Mesenchymal stem cell (in vitro differentiated cells and primary cell): ENCODE data around the gene PDCD1LG2.
A peak's percentile ranks its signal among the peaks of the same experiment; 100 is the strongest.

Experiments
- DNase-seq: peaks from one replicate; pipeline ENCODE4 v3.0.0-alpha.2; 2013
- H2AFZ ChIP-seq: one replicate; pipeline ENCODE4 v1.6.1; 2013; ENCODE audit warnings: low read depth, mild to moderate bottlenecking, control low read depth, inconsistent platforms, low read length, moderate library complexity
- H2AK5ac ChIP-seq: 2 replicates; pipeline ENCODE4 v1.6.1; 2013; ENCODE audit warnings: low read length, moderate library complexity, mild to moderate bottlenecking, inconsistent platforms; ENCODE audit not compliant: severe bottlenecking
- H2BK120ac ChIP-seq: one replicate; pipeline ENCODE4 v1.6.1; 2013; ENCODE audit warnings: low read depth, mild to moderate bottlenecking, inconsistent platforms, low read length, moderate library complexity
- H2BK12ac ChIP-seq, 2 experiments: one replicate each; pipeline ENCODE4 v1.6.1; 2013; ENCODE audit warnings: inconsistent platforms in 2 of 2, low read length in 2 of 2, mild to moderate bottlenecking in 2 of 2, moderate library complexity in 2 of 2, control low read depth in 1 of 2
- H2BK15ac ChIP-seq: one replicate; pipeline ENCODE4 v1.6.1; 2013; ENCODE audit warnings: mild to moderate bottlenecking, low read depth, inconsistent platforms; ENCODE audit not compliant: poor library complexity, severe bottlenecking
- H2BK5ac ChIP-seq: 2 replicates; pipeline ENCODE4 v1.6.1; 2013; ENCODE audit warnings: low read depth, mild to moderate bottlenecking, low read length, control low read depth, inconsistent platforms; ENCODE audit not compliant: poor library complexity, severe bottlenecking
- H3K14ac ChIP-seq, 2 experiments: one replicate each; pipeline ENCODE4 v1.6.1; 2013; ENCODE audit warnings: inconsistent platforms in 2 of 2, low read length in 2 of 2, control low read depth in 1 of 2, mild to moderate bottlenecking in 1 of 2, moderate library complexity in 1 of 2
- H3K18ac ChIP-seq, 2 experiments: one replicate each; pipeline ENCODE4 v1.6.1; 2013; ENCODE audit warnings: inconsistent platforms in 2 of 2, low read length in 2 of 2, control low read depth in 1 of 2, low read depth in 1 of 2, mild to moderate bottlenecking in 1 of 2
- H3K23ac ChIP-seq, 2 experiments: one replicate each; pipeline ENCODE4 v1.6.1; 2013; ENCODE audit warnings: inconsistent platforms in 2 of 2, low read length in 2 of 2, mild to moderate bottlenecking in 2 of 2, moderate library complexity in 2 of 2, control low read depth in 1 of 2
- H3K27ac ChIP-seq: 2 replicates; pipeline ENCODE4 v1.5.1; 2013; ENCODE audit warnings: mild to moderate bottlenecking, moderate library complexity, low read length, control low read depth, inconsistent platforms; ENCODE audit not compliant: poor library complexity, severe bottlenecking
- H3K27me3 ChIP-seq, 2 experiments: 2 replicates each; pipeline versions ENCODE4 v1.6.1 to v1.7.0; 2013; ENCODE audit warnings: low read length in 2 of 2, mild to moderate bottlenecking in 2 of 2, moderate library complexity in 2 of 2, control low read depth in 1 of 2, inconsistent platforms in 1 of 2; ENCODE audit not compliant: control insufficient read depth in 1 of 2, insufficient read depth in 1 of 2
- H3K36me3 ChIP-seq, 2 experiments: 2 replicates each; pipeline versions ENCODE4 v1.6.1 to v1.7.0; 2013; ENCODE audit warnings: low read length in 2 of 2, control low read depth in 1 of 2, inconsistent platforms in 1 of 2, low read depth in 1 of 2, mild to moderate bottlenecking in 1 of 2; ENCODE audit not compliant: insufficient read depth in 2 of 2, control insufficient read depth in 1 of 2
- H3K4ac ChIP-seq, 2 experiments: one replicate each; pipeline ENCODE4 v1.6.1; 2013; ENCODE audit warnings: inconsistent platforms in 2 of 2, low read length in 2 of 2, mild to moderate bottlenecking in 2 of 2, moderate library complexity in 2 of 2, control low read depth in 1 of 2, low read depth in 1 of 2
- H3K4me1 ChIP-seq: 2 replicates; pipeline ENCODE4 v1.6.1; 2013; ENCODE audit warnings: low read depth, low read length, control low read depth; ENCODE audit not compliant: control insufficient read depth, insufficient read depth
- H3K4me2 ChIP-seq: 2 replicates; pipeline ENCODE4 v1.6.1; 2013; ENCODE audit warnings: low read length, mild to moderate bottlenecking, inconsistent platforms; ENCODE audit not compliant: poor library complexity, severe bottlenecking
- H3K4me3 ChIP-seq, 2 experiments: 2 replicates each; pipeline versions ENCODE4 v1.5.1 to v1.7.0; 2013; ENCODE audit warnings: low read length in 2 of 2, mild to moderate bottlenecking in 2 of 2, control low read depth in 1 of 2, low read depth in 1 of 2; ENCODE audit not compliant: insufficient read depth in 1 of 2
- H3K79me1 ChIP-seq: replicated peaks from 2 replicates; pipeline ENCODE4 v1.6.1; 2013; ENCODE audit warnings: mild to moderate bottlenecking, control low read depth, low read length, inconsistent platforms; ENCODE audit not compliant: poor library complexity, severe bottlenecking
- H3K9ac ChIP-seq: 2 replicates; pipeline ENCODE4 v1.7.0; 2013; ENCODE audit warnings: mild to moderate bottlenecking, low read length, moderate library complexity
- H3K9me3 ChIP-seq: 2 replicates; pipeline ENCODE4 v1.7.0; 2013; ENCODE audit warnings: mild to moderate bottlenecking, low read length; ENCODE audit not compliant: control insufficient read depth
- H4K8ac ChIP-seq: one replicate; pipeline ENCODE4 v1.6.1; 2013; ENCODE audit warnings: inconsistent platforms, mild to moderate bottlenecking, low read length, moderate library complexity
- H4K91ac ChIP-seq: one replicate; pipeline ENCODE4 v1.6.1; 2013; ENCODE audit warnings: mild to moderate bottlenecking, low read length, inconsistent platforms
- WGBS: methylation state at CpG from one replicate; pipeline ENCODE4 v1.1.7; 2013; ENCODE audit warnings: mixed read lengths; 5-methylcytosine and 5-hydroxymethylcytosine counted together

PDCD1LG2 gene

GRCh38 chr9:5532306-5532705 lies 22.0 kb downstream of the PDCD1LG2 start:
- no peak for DNase-seq
- no peak overlapping the region for H3K4ac ChIP-seq
- no peak overlapping the region for H3K9ac ChIP-seq
- no peak overlapping the region for H3K18ac ChIP-seq
- H3K4me2 ChIP-seq: no peak overlapping the region
- WGBS: 100% methylated on average over 1 of the region's 1 CpG
- H3K4me3 ChIP-seq: no peak overlapping the region
- H3K79me1 ChIP-seq: peaks cover 6% of the 10 kb centered on the region
- peak overlapping the region; percentile 48 for H3K27ac ChIP-seq
- H3K36me3 ChIP-seq: peaks cover 0 to 51% of the 10 kb centered on the region in 2 experiments
- no peak overlapping the region for H2BK12ac ChIP-seq
- no peak overlapping the region for H2BK5ac ChIP-seq
- H3K4me1 ChIP-seq: peaks cover 6% of the 10 kb centered on the region
- no peak overlapping the region for H4K91ac ChIP-seq
- no peak overlapping the region for H2AFZ ChIP-seq
- no peaks in the 10 kb centered on the region for H3K27me3 ChIP-seq
- H3K14ac ChIP-seq: no peak overlapping the region
- no peak overlapping the region for H2BK120ac ChIP-seq
- no peak overlapping the region for H4K8ac ChIP-seq
- H3K9me3 ChIP-seq: no peaks in the 10 kb centered on the region
- H2AK5ac ChIP-seq: no peak overlapping the region
- H2BK15ac ChIP-seq: no peak overlapping the region
- H3K23ac ChIP-seq: peak overlapping the region in 1 of 2 experiments; percentile 49

GRCh38 chr9:5532790-5533189 lies 22.5 kb downstream of the PDCD1LG2 start:
- Histone ChIP-seq H3K9ac (no peak overlapping the region), H2BK120ac (no peak overlapping the region)
- 96% methylated on average over 4 of the region's 5 CpGs for WGBS

GRCh38 chr9:5536684-5537083 lies 26.4 kb downstream of the PDCD1LG2 start:
- Histone ChIP-seq H2AK5ac (no peak overlapping the region), H3K27ac (no peak overlapping the region), H2BK15ac (no peak overlapping the region), H3K4me2 (no peak overlapping the region), H3K18ac (no peak overlapping the region), H3K4me1 (peaks cover 6% of the 10 kb centered on the region), H3K9ac (no peak overlapping the region), H3K9me3 (no peaks in the 10 kb centered on the region), H3K79me1 (peaks cover 3% of the 10 kb centered on the region), H2BK5ac (no peak overlapping the region), H3K4me3 (no peak overlapping the region), H4K91ac (no peak overlapping the region), H2BK120ac (no peak overlapping the region), H3K14ac (no peak overlapping the region), H3K27me3 (no peaks in the 10 kb centered on the region), H3K23ac (no peak overlapping the region), H3K36me3 (peaks cover 0 to 48% of the 10 kb centered on the region in 2 experiments), H2BK12ac (no peak overlapping the region), H3K4ac (no peak overlapping the region), H4K8ac (no peak overlapping the region), H2AFZ (no peak overlapping the region)
- DNase-seq: no peak
- WGBS: 93% methylated on average over 2 of the region's 2 CpGs

More at GRCh38 chr9:5532790-5533189, 22.5 kb downstream of the PDCD1LG2 start:
- Histone ChIP-seq H2BK5ac (no peak overlapping the region), H3K27ac (peak overlapping the region; percentile 48), H3K18ac (no peak overlapping the region), H3K23ac (no peak overlapping the region), H4K91ac (no peak overlapping the region), H3K27me3 (no peaks in the 10 kb centered on the region), H3K79me1 (peaks cover 6% of the 10 kb centered on the region), H3K14ac (no peak overlapping the region), H4K8ac (no peak overlapping the region), H3K4me1 (peaks cover 6% of the 10 kb centered on the region), H3K4me2 (no peak overlapping the region), H2BK12ac (no peak overlapping the region), H3K4ac (no peak overlapping the region), H3K4me3 (no peak overlapping the region), H2AK5ac (peak overlapping the region; percentile 58), H3K9me3 (no peaks in the 10 kb centered on the region), H3K36me3 (peaks cover 0 to 51% of the 10 kb centered on the region in 2 experiments), H2BK15ac (no peak overlapping the region), H2AFZ (no peak overlapping the region)
- DNase-seq: no peak

- no peak overlapping the region for H2BK120ac ChIP-seq
- H3K4me3 ChIP-seq: no peak overlapping the region
- no peak overlapping the region for H3K23ac ChIP-seq
- H3K9ac ChIP-seq: no peak overlapping the region
- no peaks in the 10 kb centered on the region for H3K9me3 ChIP-seq
- DNase-seq: no peak
- no peak overlapping the region for H3K14ac ChIP-seq
- no peak overlapping the region for H3K18ac ChIP-seq
- no peak overlapping the region for H3K4ac ChIP-seq
- 78% methylated on average over 1 of the region's 2 CpGs for WGBS
- no peak overlapping the region for H4K91ac ChIP-seq
- H3K4me2 ChIP-seq: no peak overlapping the region
- no peak overlapping the region for H2BK15ac ChIP-seq
- H3K27ac ChIP-seq: no peak overlapping the region
- no peak overlapping the region for H4K8ac ChIP-seq
- no peaks in the 10 kb centered on the region for H3K27me3 ChIP-seq
- peaks cover 2% of the 10 kb centered on the region for H3K79me1 ChIP-seq
- H2AFZ ChIP-seq: no peak overlapping the region
- no peak overlapping the region for H2AK5ac ChIP-seq
- no peak overlapping the region for H2BK12ac ChIP-seq
- H3K4me1 ChIP-seq: no peaks in the 10 kb centered on the region
- peaks cover 0 to 4% of the 10 kb centered on the region in 2 experiments for H3K36me3 ChIP-seq
- no peak overlapping the region for H2BK5ac ChIP-seq
These were observed 33.8 kb downstream of the PDCD1LG2 start for GRCh38 chr9:5543875-5544702.
